Measurements from ENCODE around the gene COG5.
"Not testable (repeated sequence)": the region's sequence is repeated elsewhere in the genome, so short reads cannot be mapped to it uniquely, and the experiment has no call there.

Gene COG5

GRCh38 chr7:107579885-107580715, 16.4 kb upstream of the COG5 start, which contains the start of gene BCAP29:
BCAP29 (plus strand) TSS chr7:107580246; CDS start chr7:107580773, 527 bp downstream.
- DNase-seq: peak; percentile 89

GRCh38 chr7:107579554-107579884, 15.8 kb upstream of the COG5 start:
- DNase-seq: no peak

- DNase-seq: no peak
Measured at GRCh38 chr7:107573537-107573936, 9.8 kb upstream of the COG5 start.

GRCh38 chr7:107570298-107570697, 6.6 kb upstream of the COG5 start:
- DNase-seq: no peak

GRCh38 chr7:107564553-107565298, 1.0 kb upstream of the COG5 start:
- DNase-seq: no peak

- DNase-seq: no peak
Measured at GRCh38 chr7:107563081-107563774, 492 bp downstream of the COG5 start.

- DNase-seq: no peak
Measured at GRCh38 chr7:107560898-107561516, 2.7 kb downstream of the COG5 start.

GRCh38 chr7:107559864-107560263, 3.9 kb downstream of the COG5 start:
- no peak for DNase-seq

- DNase-seq: no peak
Measured at GRCh38 chr7:107555893-107556292, 7.8 kb downstream of the COG5 start.

GRCh38 chr7:107551936-107552335, 11.8 kb downstream of the COG5 start:
- DNase-seq: no peak

GRCh38 chr7:107544848-107545591, 18.7 kb downstream of the COG5 start:
- DNase-seq: no peak

- DNase-seq: no peak
Measured at GRCh38 chr7:107543338-107543993, 20.3 kb downstream of the COG5 start.

GRCh38 chr7:107538001-107538400, 25.7 kb downstream of the COG5 start:
- DNase-seq: no peak

GRCh38 chr7:107537228-107537627, 26.5 kb downstream of the COG5 start:
- not testable (repeated sequence) for DNase-seq

- no peak for DNase-seq
Measured at GRCh38 chr7:107534139-107534538, 29.6 kb downstream of the COG5 start.

- DNase-seq: no peak
Measured at GRCh38 chr7:107530751-107531150, 33.0 kb downstream of the COG5 start.

GRCh38 chr7:107528461-107528860, 35.3 kb downstream of the COG5 start:
- no peak for DNase-seq

GRCh38 chr7:107527196-107527595, 36.5 kb downstream of the COG5 start:
- no peak for DNase-seq

- DNase-seq: no peak
Measured at GRCh38 chr7:107526672-107527071, 37.0 kb downstream of the COG5 start.

- DNase-seq: no peak
Measured at GRCh38 chr7:107506674-107507339, 56.9 kb downstream of the COG5 start.

GRCh38 chr7:107505997-107506673, 57.6 kb downstream of the COG5 start:
- no peak for DNase-seq
